8988T (cell line): ENCODE results near the gene VWC2L.

Experiments used
- DNase-seq: peaks from one replicate; pipeline ENCODE4 v3.0.0; 2011

VWC2L gene

GRCh38 chr2:214469728-214470127 lies 58.9 kb downstream of the VWC2L start:
- no peak for DNase-seq

- no peak for DNase-seq
Measured at GRCh38 chr2:214471382-214471781, 60.5 kb downstream of the VWC2L start.

GRCh38 chr2:214471990-214472389 lies 61.1 kb downstream of the VWC2L start:
- DNase-seq, result no peak

GRCh38 chr2:214477305-214477704 lies 66.5 kb downstream of the VWC2L start:
- DNase-seq, result no peak

- DNase-seq, result no peak
Measured at GRCh38 chr2:214481204-214481603, 70.3 kb downstream of the VWC2L start.

GRCh38 chr2:214482728-214483127 lies 71.9 kb downstream of the VWC2L start:
- no peak for DNase-seq

- no peak for DNase-seq
Measured at GRCh38 chr2:214484239-214484638, 73.4 kb downstream of the VWC2L start.

- DNase-seq, result no peak
Measured at GRCh38 chr2:214484701-214485100, 73.8 kb downstream of the VWC2L start.

- no peak for DNase-seq
Measured at GRCh38 chr2:214489181-214489580, 78.3 kb downstream of the VWC2L start.

GRCh38 chr2:214489702-214490101 lies 78.8 kb downstream of the VWC2L start:
- no peak for DNase-seq

- no peak for DNase-seq
Measured at GRCh38 chr2:214492152-214492551, 81.3 kb downstream of the VWC2L start.

- DNase-seq, result no peak
Measured at GRCh38 chr2:214492608-214493007, 81.8 kb downstream of the VWC2L start.

GRCh38 chr2:214497489-214497888 lies 86.6 kb downstream of the VWC2L start:
- DNase-seq, result no peak

- no peak for DNase-seq
Measured at GRCh38 chr2:214503568-214503967, 92.7 kb downstream of the VWC2L start.

- no peak for DNase-seq
Measured at GRCh38 chr2:214504599-214505376, 93.9 kb downstream of the VWC2L start.

- no peak for DNase-seq
Measured at GRCh38 chr2:214507032-214507431, 96.2 kb downstream of the VWC2L start.

GRCh38 chr2:214514704-214515103 lies 103.8 kb downstream of the VWC2L start:
- no peak for DNase-seq

- DNase-seq, result no peak
Measured at GRCh38 chr2:214515111-214515510, 104.3 kb downstream of the VWC2L start.

GRCh38 chr2:214519258-214519818 lies 108.5 kb downstream of the VWC2L start:
- DNase-seq, result no peak

GRCh38 chr2:214529021-214529420 lies 118.2 kb downstream of the VWC2L start:
- no peak for DNase-seq

GRCh38 chr2:214529514-214529913 lies 118.7 kb downstream of the VWC2L start:
- no peak for DNase-seq

- no peak for DNase-seq
Measured at GRCh38 chr2:214533541-214533940, 122.7 kb downstream of the VWC2L start.

GRCh38 chr2:214536625-214537024 lies 125.8 kb downstream of the VWC2L start:
- no peak for DNase-seq

- no peak for DNase-seq
Measured at GRCh38 chr2:214537929-214538328, 127.1 kb downstream of the VWC2L start.

GRCh38 chr2:214542295-214542694 lies 131.4 kb downstream of the VWC2L start:
- DNase-seq, result no peak
